Stimulated activated CD8-positive, alpha-beta memory T cell treated with anti-CD3 and anti-CD28 coated beads, Interleukin-4, amount 100 ng/mL, for 4 hours (primary cell): ENCODE results near the gene PCDHA2.
"Not testable (repeated sequence)": the region's sequence is repeated elsewhere in the genome, so short reads cannot be mapped to it uniquely, and the experiment has no call there.

Experiments used
- DNase-seq, 2 donors: peaks; one replicate each; pipeline ENCODE4 v3.0.0-alpha.2; 2020; ENCODE audit warnings: low read depth in 2 of 2, low spot score in 1 of 2

PCDHA2 gene

GRCh38 chr5:140794595-140795258 lies at the start of gene PCDHA2:
Gene PCDHA2, plus strand, starts transcription at chr5:140794852.
- DNase-seq, result no peak

- no peak for DNase-seq
Observed at GRCh38 chr5:140753561-140753960, 41.1 kb upstream of the PCDHA2 start.

- DNase-seq, result no peak
Observed at GRCh38 chr5:140764177-140764973, 30.3 kb upstream of the PCDHA2 start.

- DNase-seq, result no peak
Observed at GRCh38 chr5:140767444-140767843, 27.2 kb upstream of the PCDHA2 start.

- no peak for DNase-seq
Observed at GRCh38 chr5:140780512-140780911, 14.1 kb upstream of the PCDHA2 start.

GRCh38 chr5:140785905-140786686 lies 8.6 kb upstream of the PCDHA2 start, which contains the start of gene PCDHA1:
Gene PCDHA1, plus strand, starts transcription at chr5:140786140.
- DNase-seq, result no peak

GRCh38 chr5:140787422-140787821 lies 7.2 kb upstream of the PCDHA2 start:
- DNase-seq, result not testable (repeated sequence)

- DNase-seq, result not testable (repeated sequence)
Observed at GRCh38 chr5:140787849-140788504, 6.7 kb upstream of the PCDHA2 start.

GRCh38 chr5:140791089-140791488 lies 3.6 kb upstream of the PCDHA2 start:
- no peak for DNase-seq

GRCh38 chr5:140795259-140795641 lies 598 bp downstream of the PCDHA2 start:
- DNase-seq, result no peak

GRCh38 chr5:140796072-140796717 lies 1.5 kb downstream of the PCDHA2 start:
- DNase-seq, result not testable (repeated sequence)

- no peak for DNase-seq
Observed at GRCh38 chr5:140796718-140797095, 2.1 kb downstream of the PCDHA2 start.

GRCh38 chr5:140800816-140801493 lies 6.3 kb downstream of the PCDHA2 start, which contains the start of gene PCDHA3:
Gene PCDHA3, plus strand, starts transcription at chr5:140801057.
- DNase-seq, result no peak

GRCh38 chr5:140801494-140801841 lies 6.8 kb downstream of the PCDHA2 start:
- no peak for DNase-seq

- not testable (repeated sequence) for DNase-seq
Observed at GRCh38 chr5:140802381-140802780, 7.7 kb downstream of the PCDHA2 start.

- no peak for DNase-seq
Observed at GRCh38 chr5:140802781-140803271, 8.2 kb downstream of the PCDHA2 start.

GRCh38 chr5:140806834-140807775 lies 12.5 kb downstream of the PCDHA2 start, which contains the start of gene PCDHA4:
Gene PCDHA4, plus strand, starts transcription at chr5:140807068.
- DNase-seq, result no peak

- not testable (repeated sequence) for DNase-seq
Observed at GRCh38 chr5:140808241-140808888, 13.7 kb downstream of the PCDHA2 start.
